GM23338 (cell line): Measurements from ENCODE around the gene KIF2C. TPM values are rescaled to one million over a fixed set of nuclear protein-coding genes. Genes with fewer than 3 reads are reported as not detected.

Experiments used
- ATAC-seq: fragments of 200-7000 bp; cut with Tn5 transposase; 3 replicates; pipeline ENCODE4 v1.9.1; 2020
- DNase-seq: peaks from one replicate; pipeline ENCODE4 v3.0.0-alpha.2; 2015; ENCODE audit warnings: low spot score
- H2AFZ ChIP-seq: fragments of 200-600 bp; sonication (generic); 2 replicates; pipeline ENCODE4 v1.8.0; 2016; ENCODE audit warnings: antibody characterized with exemption, mild to moderate bottlenecking, moderate library complexity
- H3F3A ChIP-seq: fragments of 200-600 bp; sonication (generic); replicated peaks from 2 replicates; pipeline ENCODE4 v1.8.0; 2017; ENCODE audit warnings: antibody characterized with exemption, mixed run types, low read depth
- H3K27ac ChIP-seq: fragments of 200-600 bp; sonication (generic); 2 replicates; pipeline ENCODE4 v1.6.1; 2016; ENCODE audit warnings: low read depth
- H3K27me3 ChIP-seq: fragments of 200-600 bp; sonication (generic); 2 replicates; pipeline ENCODE4 v1.8.0; 2016; ENCODE audit warnings: mild to moderate bottlenecking, mixed run types, moderate library complexity; ENCODE audit not compliant: insufficient read depth
- H3K36me3 ChIP-seq: fragments of 200-600 bp; sonication (generic); 2 replicates; pipeline ENCODE4 v1.8.0; 2016; ENCODE audit warnings: mild to moderate bottlenecking; ENCODE audit not compliant: insufficient read depth
- H3K4me1 ChIP-seq: fragments of 200-600 bp; sonication (generic); 2 replicates; pipeline ENCODE4 v1.8.0; 2016; ENCODE audit warnings: mild to moderate bottlenecking, moderate library complexity; ENCODE audit not compliant: insufficient read depth
- H3K4me2 ChIP-seq: fragments of 200-600 bp; sonication (generic); 2 replicates; pipeline ENCODE4 v1.7.1; 2017; ENCODE audit warnings: mixed run types
- H3K4me3 ChIP-seq: fragments of 200-600 bp; sonication (generic); 2 replicates; pipeline ENCODE4 v1.6.1; 2016; ENCODE audit warnings: mixed run types
- H3K79me2 ChIP-seq: fragments of 200-600 bp; sonication (generic); replicated peaks from 2 replicates; pipeline ENCODE4 v1.8.0; 2017; ENCODE audit warnings: mild to moderate bottlenecking; ENCODE audit not compliant: insufficient read depth
- H3K9me2 ChIP-seq: fragments of 200-600 bp; sonication (generic); 2 replicates; pipeline ENCODE4 v1.8.0; 2017; ENCODE audit not compliant: insufficient read depth
- H4K20me1 ChIP-seq: fragments of 200-600 bp; sonication (generic); replicated peaks from 2 replicates; pipeline ENCODE4 v1.8.0; 2017; ENCODE audit warnings: mild to moderate bottlenecking; ENCODE audit not compliant: insufficient read depth
- H3K27ac Mint-ChIP-seq: 2 replicates; pipeline ENCODE4 v1.8.0; 2020; ENCODE audit warnings: inconsistent platforms, mild to moderate bottlenecking, moderate library complexity, mixed read lengths
- H3K27me3 Mint-ChIP-seq: 3 replicates; pipeline ENCODE4 v1.8.0; 2022; ENCODE audit warnings: low read depth, mild to moderate bottlenecking, moderate library complexity, mixed read lengths, inconsistent platforms; ENCODE audit not compliant: insufficient read depth, poor library complexity
- H3K36me3 Mint-ChIP-seq: 3 replicates; pipeline ENCODE4 v1.8.0; 2021; ENCODE audit warnings: low read depth, mild to moderate bottlenecking, inconsistent platforms, moderate library complexity, mixed read lengths
- H3K4me1 Mint-ChIP-seq: 3 replicates; pipeline ENCODE4 v1.8.0; 2020; ENCODE audit warnings: mild to moderate bottlenecking, inconsistent platforms, mixed read lengths
- H3K4me3 Mint-ChIP-seq: 3 replicates; pipeline ENCODE4 v1.8.0; 2021; ENCODE audit warnings: moderate library complexity, mild to moderate bottlenecking, inconsistent platforms, mixed read lengths
- H3K9me3 Mint-ChIP-seq: 3 replicates; pipeline ENCODE4 v1.8.0; 2020; ENCODE audit warnings: moderate library complexity, mild to moderate bottlenecking, inconsistent platforms, mixed read lengths
- CREB1 ChIP-seq: fragments of 250-450 bp; sonication (Bioruptor Pico); IDR thresholded peaks from 2 replicates; pipeline ENCODE4 v1.5.0; 2020; ENCODE audit warnings: low read depth, mild to moderate bottlenecking, moderate library complexity
- JUNB ChIP-seq: IDR thresholded peaks from one replicate; pipeline ENCODE4 v1.6.1; 2016; ENCODE audit warnings: antibody characterized with exemption; ENCODE audit not compliant: unreplicated experiment
- STAT1 ChIP-seq: IDR thresholded peaks from one replicate; pipeline ENCODE4 v1.6.1; 2016; ENCODE audit warnings: antibody characterized with exemption; ENCODE audit not compliant: unreplicated experiment
- ZNF114 ChIP-seq: fragments of 250-450 bp; sonication (Bioruptor Pico); IDR thresholded peaks from 2 replicates; pipeline ENCODE4 v1.5.0; 2020; ENCODE audit warnings: mild to moderate bottlenecking, moderate library complexity
- ZNF331 ChIP-seq: fragments of 250-450 bp; sonication (Bioruptor Pico); IDR thresholded peaks from 2 replicates; pipeline ENCODE4 v1.5.0; 2020; ENCODE audit warnings: low read depth, mild to moderate bottlenecking, moderate library complexity
- polyA plus RNA-seq: library from polyadenylated mRNA; unstranded; fragments of >200 nt; fragmentation: Nextera tagmentation; extraction: Ambion mirVana; gene quantifications from 2 replicates; pipeline ENCODE4 v1.2.1, GENCODE V29; 2016
- total RNA-seq: library from RNA; depleted of rRNA; stranded (reverse); fragments of >200 nt; shearing (Covaris generic); gene quantifications from 2 replicates; pipeline ENCODE4 v1.2.3, GENCODE V29; 2014
- TF ChIP-seq, protein P1 (sequence below): IDR thresholded peaks from 2 replicates; pipeline ENCODE4 v1.6.1; 2016; ENCODE audit warnings: antibody characterized with exemption
- TF ChIP-seq, protein P2 (sequence below), 2 experiments: fragments of 200-600 bp in 1 of 2; sonication (generic) in 1 of 2; conservative IDR thresholded peaks; 2 replicates each; pipeline versions ENCODE4 v1.5.1 to v1.6.1; 2016 to 2017; ENCODE audit warnings: antibody characterized with exemption in 2 of 2, low read depth in 2 of 2, mild to moderate bottlenecking in 2 of 2, moderate library complexity in 1 of 2
- TF ChIP-seq, protein P3 (sequence below): IDR thresholded peaks from one replicate; pipeline ENCODE4 v1.6.1; 2018; ENCODE audit warnings: antibody characterized with exemption; ENCODE audit not compliant: unreplicated experiment

The KIF2C gene
- total and polyA plus RNA-seq, 2 experiments from 2014 or later: 38.0 to 62.9 TPM

DNA sequence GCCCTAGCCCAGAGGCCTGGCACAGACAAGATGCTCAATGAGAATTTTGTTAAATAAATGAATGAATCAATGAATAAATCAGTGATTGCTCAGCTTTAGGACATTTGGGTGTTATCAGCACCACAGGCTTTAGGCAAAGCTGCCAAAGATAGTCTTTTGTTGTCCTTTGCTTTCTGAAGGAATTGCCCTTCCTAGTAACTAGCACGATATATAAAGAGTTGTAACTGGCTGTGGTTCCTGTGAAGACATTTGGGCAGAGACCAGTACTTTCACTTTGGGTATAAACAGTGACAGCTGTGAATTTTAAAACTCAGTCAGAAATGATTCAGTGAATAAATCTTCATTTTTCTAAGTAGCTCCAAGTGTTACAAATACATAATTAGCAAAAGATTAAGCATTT lies 22.0 kb upstream of the KIF2C start:
- DNase-seq (no peak), ATAC-seq (no peak)
- Histone ChIP-seq H3K4me3 (no peak overlapping the region), H3K27me3 (no peaks in the 10 kb centered on the region), H3K9me2 (no peaks in the 10 kb centered on the region), H2AFZ (no peak overlapping the region), H3K79me2 (no peaks in the 10 kb centered on the region), H3K4me1 (no peaks in the 10 kb centered on the region), H3K4me2 (no peak overlapping the region), H4K20me1 (no peaks in the 10 kb centered on the region), H3K36me3 (no peaks in the 10 kb centered on the region), H3K27ac (no peak overlapping the region), H3F3A (0 out of 2 replicates have a peak, but pooled peaks cover 3% of the 10 kb centered on the region)
- Mint-ChIP-seq H3K27ac (no peak overlapping the region), H3K4me3 (no peak overlapping the region), H3K9me3 (no peaks in the 10 kb centered on the region; the same call in 2 of the 3 replicates), H3K27me3 (peaks cover 10% of the 10 kb centered on the region), H3K4me1 (no peaks in the 10 kb centered on the region), H3K36me3 (no peaks in the 10 kb centered on the region)
- TF ChIP-seq, protein P1, sequence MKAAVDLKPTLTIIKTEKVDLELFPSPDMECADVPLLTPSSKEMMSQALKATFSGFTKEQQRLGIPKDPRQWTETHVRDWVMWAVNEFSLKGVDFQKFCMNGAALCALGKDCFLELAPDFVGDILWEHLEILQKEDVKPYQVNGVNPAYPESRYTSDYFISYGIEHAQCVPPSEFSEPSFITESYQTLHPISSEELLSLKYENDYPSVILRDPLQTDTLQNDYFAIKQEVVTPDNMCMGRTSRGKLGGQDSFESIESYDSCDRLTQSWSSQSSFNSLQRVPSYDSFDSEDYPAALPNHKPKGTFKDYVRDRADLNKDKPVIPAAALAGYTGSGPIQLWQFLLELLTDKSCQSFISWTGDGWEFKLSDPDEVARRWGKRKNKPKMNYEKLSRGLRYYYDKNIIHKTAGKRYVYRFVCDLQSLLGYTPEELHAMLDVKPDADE: no peak
- no peak for TF ChIP-seq ZNF331
- no peak for TF ChIP-seq ZNF114 (CRISPR knock-in tag)
- no peak for TF ChIP-seq JUNB
- TF ChIP-seq, protein P2, sequence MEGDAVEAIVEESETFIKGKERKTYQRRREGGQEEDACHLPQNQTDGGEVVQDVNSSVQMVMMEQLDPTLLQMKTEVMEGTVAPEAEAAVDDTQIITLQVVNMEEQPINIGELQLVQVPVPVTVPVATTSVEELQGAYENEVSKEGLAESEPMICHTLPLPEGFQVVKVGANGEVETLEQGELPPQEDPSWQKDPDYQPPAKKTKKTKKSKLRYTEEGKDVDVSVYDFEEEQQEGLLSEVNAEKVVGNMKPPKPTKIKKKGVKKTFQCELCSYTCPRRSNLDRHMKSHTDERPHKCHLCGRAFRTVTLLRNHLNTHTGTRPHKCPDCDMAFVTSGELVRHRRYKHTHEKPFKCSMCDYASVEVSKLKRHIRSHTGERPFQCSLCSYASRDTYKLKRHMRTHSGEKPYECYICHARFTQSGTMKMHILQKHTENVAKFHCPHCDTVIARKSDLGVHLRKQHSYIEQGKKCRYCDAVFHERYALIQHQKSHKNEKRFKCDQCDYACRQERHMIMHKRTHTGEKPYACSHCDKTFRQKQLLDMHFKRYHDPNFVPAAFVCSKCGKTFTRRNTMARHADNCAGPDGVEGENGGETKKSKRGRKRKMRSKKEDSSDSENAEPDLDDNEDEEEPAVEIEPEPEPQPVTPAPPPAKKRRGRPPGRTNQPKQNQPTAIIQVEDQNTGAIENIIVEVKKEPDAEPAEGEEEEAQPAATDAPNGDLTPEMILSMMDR (conservative IDR thresholded peaks at IDR 0.05; ENCODE audit: low read depth in 2 of 2): no peak

DNA sequence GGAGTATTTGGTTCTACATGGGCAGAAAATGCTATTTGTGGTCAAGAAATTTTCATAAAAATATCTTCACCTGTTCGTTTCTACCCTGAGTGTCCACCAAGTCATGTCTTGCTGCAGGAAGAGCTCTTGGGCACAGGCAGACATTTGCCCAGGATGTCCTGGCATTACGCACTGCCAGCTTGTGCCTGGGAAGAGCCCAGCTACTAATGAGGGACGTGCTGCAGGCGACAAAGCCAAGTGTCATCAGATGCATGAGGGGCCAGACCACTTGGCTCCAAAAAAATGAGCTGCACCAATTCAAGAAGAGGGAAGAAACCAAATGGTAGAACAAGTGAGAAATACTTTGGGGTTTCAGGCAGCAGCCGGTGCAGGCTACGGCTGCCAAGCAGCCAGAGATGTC lies 21.5 kb upstream of the KIF2C start:
- Mint-ChIP-seq H3K27ac (no peak overlapping the region), H3K36me3 (no peaks in the 10 kb centered on the region), H3K4me3 (no peak overlapping the region), H3K4me1 (no peaks in the 10 kb centered on the region; the same call in 2 of the 3 replicates), H3K9me3 (no peaks in the 10 kb centered on the region; the same call in 2 of the 3 replicates), H3K27me3 (peaks cover 10% of the 10 kb centered on the region)
- H2AFZ ChIP-seq: no peak overlapping the region
- no peaks in the 10 kb centered on the region for H3K79me2 ChIP-seq
- no peak overlapping the region for H3K4me2 ChIP-seq
- H3K27me3 ChIP-seq: no peaks in the 10 kb centered on the region
- no peak overlapping the region for H3K4me3 ChIP-seq
- H3F3A ChIP-seq: 0 out of 2 replicates have a peak, but pooled peaks cover 3% of the 10 kb centered on the region
- ATAC-seq (no peak), DNase-seq (no peak)
- no peak overlapping the region for H3K27ac ChIP-seq
- H4K20me1 ChIP-seq: no peaks in the 10 kb centered on the region
- H3K36me3 ChIP-seq: no peaks in the 10 kb centered on the region
- no peaks in the 10 kb centered on the region for H3K4me1 ChIP-seq
- H3K9me2 ChIP-seq: no peaks in the 10 kb centered on the region
- TF ChIP-seq CREB1 (CRISPR knock-in tag): no peak
- TF ChIP-seq, protein P3, sequence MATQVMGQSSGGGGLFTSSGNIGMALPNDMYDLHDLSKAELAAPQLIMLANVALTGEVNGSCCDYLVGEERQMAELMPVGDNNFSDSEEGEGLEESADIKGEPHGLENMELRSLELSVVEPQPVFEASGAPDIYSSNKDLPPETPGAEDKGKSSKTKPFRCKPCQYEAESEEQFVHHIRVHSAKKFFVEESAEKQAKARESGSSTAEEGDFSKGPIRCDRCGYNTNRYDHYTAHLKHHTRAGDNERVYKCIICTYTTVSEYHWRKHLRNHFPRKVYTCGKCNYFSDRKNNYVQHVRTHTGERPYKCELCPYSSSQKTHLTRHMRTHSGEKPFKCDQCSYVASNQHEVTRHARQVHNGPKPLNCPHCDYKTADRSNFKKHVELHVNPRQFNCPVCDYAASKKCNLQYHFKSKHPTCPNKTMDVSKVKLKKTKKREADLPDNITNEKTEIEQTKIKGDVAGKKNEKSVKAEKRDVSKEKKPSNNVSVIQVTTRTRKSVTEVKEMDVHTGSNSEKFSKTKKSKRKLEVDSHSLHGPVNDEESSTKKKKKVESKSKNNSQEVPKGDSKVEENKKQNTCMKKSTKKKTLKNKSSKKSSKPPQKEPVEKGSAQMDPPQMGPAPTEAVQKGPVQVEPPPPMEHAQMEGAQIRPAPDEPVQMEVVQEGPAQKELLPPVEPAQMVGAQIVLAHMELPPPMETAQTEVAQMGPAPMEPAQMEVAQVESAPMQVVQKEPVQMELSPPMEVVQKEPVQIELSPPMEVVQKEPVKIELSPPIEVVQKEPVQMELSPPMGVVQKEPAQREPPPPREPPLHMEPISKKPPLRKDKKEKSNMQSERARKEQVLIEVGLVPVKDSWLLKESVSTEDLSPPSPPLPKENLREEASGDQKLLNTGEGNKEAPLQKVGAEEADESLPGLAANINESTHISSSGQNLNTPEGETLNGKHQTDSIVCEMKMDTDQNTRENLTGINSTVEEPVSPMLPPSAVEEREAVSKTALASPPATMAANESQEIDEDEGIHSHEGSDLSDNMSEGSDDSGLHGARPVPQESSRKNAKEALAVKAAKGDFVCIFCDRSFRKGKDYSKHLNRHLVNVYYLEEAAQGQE: no peak
- no peak for TF ChIP-seq STAT1
- TF ChIP-seq ZNF331: no peak
- TF ChIP-seq, protein P1: no peak
- no peak for TF ChIP-seq JUNB
